HG03439 (cell line): Measurements from ENCODE around the gene UBE2E3.
"Not testable (repeated sequence)": the region's sequence is repeated elsewhere in the genome, so short reads cannot be mapped to it uniquely, and the experiment has no call there.

ENCODE experiments used
- ATAC-seq: cut with Tn5 transposase; IDR thresholded peaks from one replicate; pipeline ENCODE4 v1.9.1; 2021; ENCODE audit warnings: mild to moderate bottlenecking, moderate library complexity; ENCODE audit not compliant: unreplicated experiment

UBE2E3 gene

DNA sequence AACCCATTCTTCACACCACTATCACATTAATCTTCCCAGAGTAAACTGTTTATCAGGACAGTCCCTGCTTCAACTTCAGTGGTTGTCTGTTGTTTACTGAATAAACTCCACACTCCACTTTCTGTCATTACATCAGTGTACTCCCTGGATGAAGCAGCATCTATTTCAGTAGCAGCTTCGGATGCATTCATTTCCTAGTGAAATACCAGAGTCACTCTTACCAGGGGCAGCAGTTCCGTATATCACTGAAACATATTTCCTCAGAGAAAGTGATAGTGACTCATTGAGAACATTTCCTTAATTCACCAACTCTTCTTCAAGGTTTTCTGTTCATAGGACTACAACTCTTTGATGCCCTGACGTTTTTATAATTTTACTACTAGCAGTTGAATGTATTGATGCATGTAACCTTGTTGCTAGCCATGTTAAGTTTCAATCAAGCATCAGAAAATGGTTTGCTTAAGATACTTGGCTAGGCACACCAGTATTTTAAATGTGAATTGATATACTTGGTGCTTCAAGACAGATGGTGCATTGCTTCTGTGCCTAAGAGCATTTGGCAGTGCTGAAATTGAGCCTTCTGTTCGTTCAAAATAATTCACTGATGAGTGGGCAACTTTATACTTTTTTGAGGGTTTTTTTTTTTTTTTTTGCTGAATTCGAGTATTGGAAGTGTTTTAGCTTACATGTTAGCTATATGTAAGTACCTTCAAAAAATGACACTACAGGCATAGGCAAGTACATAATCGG lies 92.3 kb downstream of the UBE2E3 start:
- no peak for ATAC-seq

DNA sequence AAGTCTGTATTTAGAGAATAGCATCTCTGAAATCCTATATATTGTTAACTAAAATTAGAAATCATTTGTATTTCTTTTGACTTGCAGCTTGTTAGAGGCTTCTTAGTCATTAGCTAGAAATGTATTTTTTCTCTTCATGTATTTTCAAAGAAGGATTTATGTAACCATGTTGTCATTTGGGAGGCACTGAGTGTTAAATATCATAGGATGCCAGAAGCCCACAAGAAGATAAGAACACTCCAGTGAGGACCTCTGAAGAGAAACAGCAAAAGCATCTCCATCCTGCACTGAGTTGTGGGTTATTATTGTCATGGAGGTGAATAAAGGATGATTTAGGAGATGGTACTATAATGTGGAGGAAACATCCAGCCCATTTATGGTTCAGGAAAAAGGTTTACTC lies 93.5 kb downstream of the UBE2E3 start:
- no peak for ATAC-seq

DNA sequence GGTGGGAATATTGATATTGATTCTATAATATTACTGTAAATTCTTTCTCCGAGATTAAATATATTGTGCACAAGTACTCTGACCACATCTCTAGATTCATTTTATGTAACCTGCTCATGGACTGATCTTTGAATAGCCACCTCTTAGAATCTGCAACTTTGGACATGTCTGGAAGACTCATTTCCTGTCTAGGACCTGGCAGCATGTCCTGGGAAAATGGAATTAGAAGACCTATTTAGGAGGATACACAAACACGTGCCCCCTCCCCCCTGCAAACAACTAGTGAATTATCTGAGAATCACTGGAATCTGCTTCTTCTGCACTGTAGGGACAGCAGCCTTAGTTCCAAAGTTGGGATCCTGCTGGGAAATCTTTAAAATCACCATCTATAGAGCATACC lies 94.1 kb downstream of the UBE2E3 start:
- ATAC-seq: no peak

DNA sequence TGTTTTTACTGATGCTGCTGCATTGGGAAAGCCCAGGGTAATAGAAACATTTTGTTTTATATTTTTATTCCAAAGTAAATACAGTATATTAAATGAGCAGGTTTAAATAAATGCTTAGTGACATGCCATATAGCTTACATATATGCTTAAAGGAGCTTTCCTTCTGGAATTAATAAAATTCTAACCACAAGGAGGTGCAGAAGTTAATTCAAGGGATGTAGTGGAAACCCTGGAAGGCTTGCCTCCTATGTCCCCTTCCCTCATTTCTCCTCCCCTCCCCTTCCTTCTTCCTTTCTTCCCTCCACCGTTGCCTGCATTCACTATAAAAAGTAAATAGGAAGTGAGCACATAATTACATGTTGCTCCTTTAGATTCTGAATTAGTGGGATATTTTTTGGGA lies 96.3 kb downstream of the UBE2E3 start:
- ATAC-seq: no peak

DNA sequence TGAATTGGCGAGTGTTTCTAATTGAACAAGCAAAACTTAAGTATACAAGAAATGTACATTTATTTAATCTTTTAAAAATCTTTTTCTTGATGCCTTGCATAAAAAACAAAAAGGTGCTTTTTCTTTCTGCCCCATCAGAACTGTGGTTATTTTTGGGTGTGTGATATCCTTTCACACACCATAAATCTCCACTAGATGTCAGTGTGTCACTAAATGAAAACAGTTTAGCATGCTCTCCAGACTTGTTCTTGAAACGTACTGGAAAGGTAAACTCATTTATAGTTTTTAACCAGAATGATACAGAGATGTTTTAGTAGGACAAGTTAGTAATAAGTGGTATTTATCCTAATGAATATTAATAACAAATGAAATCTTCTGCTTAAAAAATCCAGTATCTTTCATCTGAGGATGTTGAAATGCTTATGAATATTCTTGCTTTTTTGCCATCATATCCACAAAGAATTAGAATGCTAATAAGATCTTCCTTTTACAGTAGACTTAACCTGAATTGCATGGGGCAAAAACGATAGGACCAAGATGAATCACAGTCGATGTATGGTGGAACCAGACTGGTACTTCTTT lies 96.8 kb downstream of the UBE2E3 start:
- ATAC-seq: peak; percentile 83

DNA sequence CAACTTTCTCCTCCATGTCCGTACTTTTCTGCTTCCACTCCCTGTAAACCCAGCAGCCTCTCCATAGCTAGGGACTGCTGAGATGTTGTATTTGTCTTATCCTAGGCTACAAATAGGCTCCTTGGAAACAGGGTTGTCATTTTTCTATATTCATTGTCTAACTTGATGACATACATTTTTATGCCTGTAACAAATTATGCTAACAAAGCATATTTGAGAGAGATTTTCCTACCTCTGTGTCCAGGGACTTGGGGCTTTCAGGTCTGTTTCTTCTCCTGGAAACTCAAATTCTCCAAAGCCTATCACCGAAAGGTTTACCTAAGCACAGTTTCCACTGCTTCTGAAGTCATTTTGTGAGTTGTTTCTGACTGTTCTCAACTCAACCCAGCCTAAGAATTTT lies 102.7 kb downstream of the UBE2E3 start:
- ATAC-seq: no peak

DNA sequence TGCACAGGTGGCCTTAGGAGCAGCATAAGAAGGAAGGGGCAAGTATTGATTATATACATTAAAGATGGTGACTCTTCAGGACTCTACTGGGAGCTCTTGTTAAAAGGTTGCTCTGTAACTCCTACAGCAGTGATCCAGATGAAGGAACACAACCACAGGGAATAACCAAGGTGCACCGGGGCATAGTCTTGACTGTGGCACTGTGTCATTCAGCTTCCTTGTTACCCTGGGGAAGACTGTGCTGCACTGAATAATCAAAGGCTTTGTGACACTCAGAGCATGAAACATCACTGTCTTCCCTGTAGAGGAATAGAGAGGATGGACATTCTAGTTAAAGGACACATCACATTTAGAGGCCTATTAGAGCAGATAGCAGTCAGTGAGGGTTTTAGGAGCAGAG lies 105.3 kb downstream of the UBE2E3 start:
- no peak for ATAC-seq

DNA sequence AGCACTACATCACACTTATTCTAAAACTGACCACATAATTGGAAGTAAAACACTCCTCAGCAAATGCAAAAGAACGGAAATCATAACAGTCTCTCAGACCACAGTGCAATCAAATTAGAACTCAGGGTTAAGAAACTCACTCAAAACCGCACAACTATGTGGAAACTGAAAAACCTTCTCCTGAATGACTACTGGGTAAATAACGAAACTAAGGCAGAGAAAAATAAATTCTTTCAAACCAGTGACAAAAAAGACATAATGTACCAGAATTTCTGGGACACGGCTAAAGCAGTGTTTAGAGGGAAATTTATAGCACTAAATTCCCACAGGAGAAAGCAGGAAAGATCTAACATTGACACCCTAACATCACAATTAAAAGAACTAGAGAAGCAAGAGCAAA lies 111.5 kb downstream of the UBE2E3 start:
- not testable (repeated sequence) for ATAC-seq

DNA sequence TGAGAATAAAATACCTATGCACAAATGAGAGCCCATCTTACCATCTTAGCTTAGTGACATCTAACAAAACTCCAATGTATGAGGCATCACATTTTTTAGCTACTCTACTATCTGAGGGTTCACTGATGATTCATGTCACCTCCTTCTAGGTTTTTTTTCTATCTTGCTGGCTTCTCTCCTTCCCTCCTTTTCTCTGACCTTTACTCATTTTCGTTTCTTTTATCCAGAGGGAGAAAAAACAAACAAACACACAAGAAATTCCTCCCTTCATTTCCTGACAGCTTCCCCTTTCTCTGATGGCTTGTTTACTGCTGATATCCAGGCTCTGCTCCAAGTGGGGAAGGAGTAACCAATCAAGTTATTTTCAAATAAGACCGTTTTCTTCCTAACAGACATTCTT lies 115.1 kb downstream of the UBE2E3 start:
- ATAC-seq: no peak

DNA sequence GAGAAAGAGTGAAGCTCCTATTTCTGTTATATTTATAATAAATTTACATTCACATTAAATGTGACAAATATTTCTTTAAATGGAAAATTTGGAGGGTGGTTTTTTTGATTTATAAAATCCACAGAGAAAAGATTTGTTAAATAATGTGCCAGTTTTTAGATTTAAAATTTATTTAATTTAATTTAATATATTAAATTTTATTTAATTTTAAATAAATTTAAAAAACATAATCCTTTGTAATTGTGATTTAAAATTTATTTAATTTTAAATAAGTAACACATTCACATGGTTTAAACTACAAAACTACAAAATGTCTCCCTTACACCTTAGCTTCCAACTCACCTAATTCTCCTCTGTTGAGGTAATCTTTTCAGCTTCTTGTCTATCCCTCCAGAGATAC lies 123.3 kb downstream of the UBE2E3 start:
- no peak for ATAC-seq

DNA sequence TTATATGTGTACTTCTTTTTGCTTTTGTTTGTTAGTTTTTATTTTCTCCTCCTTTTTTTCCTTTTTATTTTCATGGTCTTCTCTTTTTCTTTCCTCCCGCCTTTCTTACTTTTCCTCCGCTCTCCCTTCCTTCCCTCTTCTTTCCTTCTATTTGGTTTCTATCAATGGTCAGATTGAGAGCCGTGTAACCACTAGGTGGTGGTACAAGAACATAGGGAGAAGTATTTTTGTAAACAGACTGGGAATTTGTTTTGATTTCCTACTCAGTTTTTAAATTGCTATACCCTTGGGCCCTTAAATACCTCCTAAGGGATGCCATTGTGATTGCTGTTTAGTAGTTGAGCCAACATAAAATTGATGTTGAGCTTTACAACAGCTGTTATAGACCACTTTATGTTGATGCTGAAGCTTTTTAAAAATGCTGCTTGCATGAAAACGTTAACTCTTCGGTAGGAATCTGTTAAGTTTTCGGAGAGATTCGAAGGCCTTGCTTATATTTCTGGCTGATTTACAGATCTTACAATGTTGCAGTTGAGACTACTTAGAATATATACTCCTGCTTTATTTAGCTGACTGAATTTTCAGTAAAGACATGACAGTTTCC lies 124.2 kb downstream of the UBE2E3 start:
- no peak for ATAC-seq

DNA sequence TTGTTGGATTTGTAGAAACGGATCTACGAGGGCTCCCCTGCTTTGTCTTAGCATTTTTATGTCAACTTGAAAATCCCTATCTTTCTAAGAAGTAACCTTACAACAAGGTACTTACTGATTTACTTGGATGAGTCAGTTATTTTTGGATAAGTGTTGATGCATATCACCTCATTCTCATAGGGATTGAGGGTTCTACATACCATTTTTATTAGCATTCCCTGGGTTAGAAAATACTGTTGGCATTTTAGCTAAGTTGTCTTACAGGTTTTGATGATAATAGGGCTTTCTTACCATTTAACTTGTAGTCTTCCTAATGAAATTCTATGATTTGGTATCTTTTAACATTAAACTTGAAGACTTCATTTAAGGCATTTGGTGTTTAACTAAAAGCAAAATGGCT lies 125.2 kb downstream of the UBE2E3 start:
- no peak for ATAC-seq

DNA sequence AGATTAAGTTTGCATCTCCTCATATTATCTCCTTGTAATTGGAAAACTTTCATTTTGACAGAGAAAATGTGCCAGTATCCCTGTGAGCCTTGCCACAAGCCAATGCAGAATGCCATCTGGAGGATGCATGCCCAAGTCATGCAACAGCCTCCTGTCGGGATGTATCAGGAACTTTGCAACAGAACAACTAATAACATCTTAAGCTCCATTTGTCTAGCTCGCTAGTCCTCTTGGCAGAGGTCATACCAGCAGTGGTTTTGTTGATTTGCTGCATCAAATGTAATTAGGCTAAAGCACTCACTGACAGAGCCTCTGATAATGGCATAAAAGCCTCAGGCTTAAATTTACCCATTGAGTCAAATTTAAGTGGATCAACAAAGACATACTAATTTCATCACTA lies 125.8 kb downstream of the UBE2E3 start:
- ATAC-seq: no peak

DNA sequence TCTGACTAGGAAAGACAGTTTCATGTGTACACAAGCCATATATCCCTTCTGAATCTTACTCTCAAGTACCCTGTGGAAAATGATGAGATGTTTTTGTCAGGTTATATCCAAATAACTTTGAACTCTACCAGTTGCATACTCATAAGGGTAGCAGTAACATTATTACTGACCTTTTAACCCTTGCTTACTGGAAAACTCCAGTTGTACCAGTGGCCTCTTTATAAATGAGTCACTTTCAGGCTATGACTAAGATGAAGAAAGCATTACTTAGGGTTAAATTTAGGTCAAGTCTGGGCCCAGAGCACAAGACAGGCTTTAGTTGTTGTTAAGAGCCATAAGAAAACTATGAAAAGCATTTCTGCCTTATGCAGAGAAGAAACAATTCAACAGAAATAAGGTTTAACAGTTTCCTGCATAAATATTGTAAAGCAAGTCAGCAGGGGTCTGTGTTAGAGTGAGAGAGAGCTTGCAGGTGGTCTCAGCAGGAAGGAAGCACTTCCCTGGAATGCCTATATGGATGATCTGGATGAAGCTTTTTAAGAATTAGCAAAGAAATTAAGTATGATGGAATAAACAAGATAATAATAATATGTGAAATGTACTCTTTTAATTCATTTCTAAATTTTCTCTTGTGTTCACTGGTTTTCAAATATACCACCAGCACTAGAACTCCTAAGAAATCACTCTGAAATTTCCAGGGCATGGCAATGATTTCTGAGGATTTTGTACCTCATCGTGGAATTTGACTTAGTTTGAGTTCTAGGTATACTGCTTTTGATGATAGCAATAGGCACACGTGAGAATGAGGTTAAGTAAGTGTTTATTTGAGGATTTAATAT lies 126.6 kb downstream of the UBE2E3 start:
- ATAC-seq: peak; percentile 99

DNA sequence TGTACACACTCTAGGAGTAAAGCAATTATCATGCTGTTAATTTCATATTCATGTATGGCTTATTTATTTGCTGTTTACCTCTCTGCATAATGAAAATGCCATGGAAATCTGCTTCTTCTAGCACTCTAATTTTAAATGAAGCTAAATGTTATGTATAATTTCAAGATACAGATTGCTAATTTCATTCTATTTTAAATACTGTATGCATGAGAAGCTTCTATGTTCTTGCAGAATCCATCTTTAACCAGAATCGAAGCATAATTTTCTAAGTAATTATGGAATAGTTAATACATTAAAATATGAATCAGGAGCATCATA lies 127.2 kb downstream of the UBE2E3 start:
- ATAC-seq: no peak

DNA sequence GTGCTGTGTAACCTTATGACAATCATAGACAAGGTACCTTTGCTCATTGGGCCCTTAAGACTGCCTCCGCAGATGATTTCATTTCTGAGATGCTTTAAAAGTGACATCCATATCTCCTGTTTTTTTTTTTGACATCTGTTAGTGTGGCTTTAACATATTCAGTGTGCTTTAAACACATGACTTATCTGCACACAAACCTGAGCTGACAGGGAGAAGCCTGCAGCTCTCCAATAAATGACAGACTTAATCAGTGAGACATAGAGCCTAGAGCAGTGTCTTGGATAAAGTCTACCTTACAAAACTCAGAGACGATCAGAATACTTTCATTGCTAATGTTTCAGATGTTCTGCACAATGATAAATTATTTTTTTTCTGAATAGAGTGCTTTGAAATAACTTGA lies 130.7 kb downstream of the UBE2E3 start:
- ATAC-seq: no peak

DNA sequence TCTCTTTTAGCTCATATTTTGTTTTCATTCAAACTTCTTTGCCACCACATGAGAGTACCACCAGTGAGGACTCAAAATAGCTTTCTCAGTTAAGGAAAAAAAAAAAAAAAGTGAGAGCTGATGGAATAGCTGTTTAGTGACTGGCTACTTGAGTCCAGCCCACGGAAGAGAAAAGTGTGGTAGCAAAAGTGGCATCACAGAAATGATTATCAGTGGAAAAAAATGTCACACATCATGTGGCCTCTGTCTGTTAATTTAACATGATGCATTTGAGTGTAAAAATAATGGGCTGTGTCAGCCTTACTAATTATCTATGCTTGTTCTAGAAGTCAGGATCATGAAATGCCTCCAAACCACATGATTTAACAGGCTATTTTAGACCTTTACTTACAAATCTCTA lies 132.5 kb downstream of the UBE2E3 start:
- ATAC-seq: no peak
